PC-9 (cell line): ENCODE results near the gene ALK.

Experiments
- EZH2 ChIP-seq: fragments of 200-600 bp; sonication (generic); IDR thresholded peaks from 2 replicates; pipeline ENCODE4 v1.8.0; 2017; ENCODE audit warnings: antibody characterized with exemption, low read depth
- TF ChIP-seq, protein P1 (sequence below): fragments of 200-600 bp; sonication (generic); conservative IDR thresholded peaks from 2 replicates; pipeline ENCODE4 v1.6.1; 2017; ENCODE audit warnings: mixed run types, antibody characterized with exemption, mild to moderate bottlenecking, moderate library complexity

- no peak for TF ChIP-seq EZH2
- TF ChIP-seq, protein P1, sequence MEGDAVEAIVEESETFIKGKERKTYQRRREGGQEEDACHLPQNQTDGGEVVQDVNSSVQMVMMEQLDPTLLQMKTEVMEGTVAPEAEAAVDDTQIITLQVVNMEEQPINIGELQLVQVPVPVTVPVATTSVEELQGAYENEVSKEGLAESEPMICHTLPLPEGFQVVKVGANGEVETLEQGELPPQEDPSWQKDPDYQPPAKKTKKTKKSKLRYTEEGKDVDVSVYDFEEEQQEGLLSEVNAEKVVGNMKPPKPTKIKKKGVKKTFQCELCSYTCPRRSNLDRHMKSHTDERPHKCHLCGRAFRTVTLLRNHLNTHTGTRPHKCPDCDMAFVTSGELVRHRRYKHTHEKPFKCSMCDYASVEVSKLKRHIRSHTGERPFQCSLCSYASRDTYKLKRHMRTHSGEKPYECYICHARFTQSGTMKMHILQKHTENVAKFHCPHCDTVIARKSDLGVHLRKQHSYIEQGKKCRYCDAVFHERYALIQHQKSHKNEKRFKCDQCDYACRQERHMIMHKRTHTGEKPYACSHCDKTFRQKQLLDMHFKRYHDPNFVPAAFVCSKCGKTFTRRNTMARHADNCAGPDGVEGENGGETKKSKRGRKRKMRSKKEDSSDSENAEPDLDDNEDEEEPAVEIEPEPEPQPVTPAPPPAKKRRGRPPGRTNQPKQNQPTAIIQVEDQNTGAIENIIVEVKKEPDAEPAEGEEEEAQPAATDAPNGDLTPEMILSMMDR: no peak
Observed at GRCh38 chr2:29443151-29443550, 478.2 kb downstream of the ALK start.
